ENCODE results near the gene PAN3.
"Not testable (repeated sequence)": the region's sequence is repeated elsewhere in the genome, so short reads cannot be mapped to it uniquely, and the experiment has no call there.

Gene PAN3

DNA sequence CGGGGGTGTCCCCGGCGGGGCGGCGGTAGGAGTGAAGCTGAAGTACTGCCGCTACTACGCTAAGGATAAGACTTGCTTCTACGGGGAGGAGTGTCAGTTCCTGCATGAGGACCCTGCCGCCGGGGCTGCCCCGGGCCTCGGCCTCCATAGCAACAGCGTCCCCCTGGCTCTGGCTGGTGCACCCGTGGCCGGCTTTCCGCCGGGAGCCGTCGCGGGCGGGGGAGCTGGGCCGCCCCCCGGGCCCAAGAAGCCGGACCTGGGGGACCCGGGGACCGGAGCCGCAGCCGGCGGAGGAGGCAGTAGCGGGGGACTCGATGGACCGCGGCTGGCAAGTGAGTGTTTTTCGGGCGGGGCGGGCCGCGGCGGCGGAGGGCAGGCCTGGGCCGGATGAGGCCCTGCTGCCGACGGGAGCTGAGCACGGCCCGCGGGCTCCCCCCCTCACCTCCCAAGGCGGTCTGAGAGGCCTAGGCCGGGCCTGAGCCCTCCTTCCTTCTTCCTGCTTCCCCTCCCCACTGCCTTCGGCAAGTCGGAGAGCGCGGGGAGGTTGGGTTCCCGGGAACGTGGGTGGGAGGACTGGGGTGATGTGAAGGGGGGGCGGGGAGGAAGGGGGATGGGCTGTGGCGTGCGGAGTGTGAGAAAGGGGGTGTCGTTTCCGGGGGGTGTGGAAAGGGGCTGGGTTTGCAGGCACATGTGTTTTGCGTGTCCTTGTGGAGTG lies 568 bp downstream of the PAN3 start:
- DNase-seq (ENCODE audit: low read depth in 2 of 2) = peak; percentile 85 to 89

DNA sequence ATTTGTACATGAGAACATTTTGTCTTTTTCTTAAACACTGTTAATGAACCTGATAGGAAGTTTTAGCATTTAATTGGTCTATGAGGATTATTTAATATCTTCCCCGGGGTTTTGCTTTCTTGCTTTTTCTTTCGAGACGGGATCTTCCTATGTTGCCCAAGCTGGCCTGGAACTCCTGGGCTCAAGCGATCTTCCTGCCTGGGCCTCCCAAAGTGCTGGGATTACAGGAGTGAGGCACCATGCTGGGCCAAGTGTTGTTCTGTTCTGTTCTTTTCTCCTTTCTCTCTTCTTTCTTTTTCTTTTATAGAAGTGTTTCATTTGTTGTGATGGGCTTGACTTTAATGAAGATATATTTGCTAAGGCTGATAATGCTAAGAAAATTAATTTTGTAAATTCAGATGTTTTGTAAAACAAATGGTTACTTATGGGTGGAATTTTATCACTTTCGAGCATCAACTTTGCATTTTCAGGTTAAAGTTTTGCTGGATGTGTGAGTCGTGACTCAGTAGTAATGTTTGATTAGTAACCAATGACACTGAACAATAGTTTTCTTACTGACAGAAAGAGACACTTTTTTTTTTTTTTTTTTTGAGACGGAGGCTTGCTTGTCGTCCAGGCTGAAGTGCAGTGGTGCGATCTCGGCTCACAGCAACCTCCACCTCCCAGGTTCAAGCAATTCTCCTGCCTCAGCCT lies 2.2 kb downstream of the PAN3 start:
- no peak for DNase-seq (ENCODE audit: low read depth in 2 of 2)

DNA sequence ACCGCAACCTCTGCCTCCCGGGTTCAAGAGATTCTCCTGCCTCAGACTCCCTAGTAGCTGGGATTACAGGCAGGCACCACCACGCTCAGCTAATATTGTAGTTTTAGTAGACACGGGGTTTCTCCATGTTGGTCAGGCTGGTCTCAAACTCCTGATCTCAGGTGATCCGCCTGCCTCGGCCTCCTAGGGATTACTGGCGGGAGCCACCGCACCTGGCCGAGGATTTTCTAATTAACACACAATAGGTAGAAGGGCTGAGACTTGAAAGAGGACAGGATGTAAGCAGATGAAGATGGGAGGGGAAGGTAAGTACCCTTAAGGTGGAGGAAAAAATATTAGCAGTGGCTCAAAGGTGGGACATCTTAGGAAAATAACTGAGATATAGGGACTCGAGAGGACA lies 3.2 kb downstream of the PAN3 start:
- not testable (repeated sequence) for DNase-seq (ENCODE audit: low read depth in 2 of 2)

DNA sequence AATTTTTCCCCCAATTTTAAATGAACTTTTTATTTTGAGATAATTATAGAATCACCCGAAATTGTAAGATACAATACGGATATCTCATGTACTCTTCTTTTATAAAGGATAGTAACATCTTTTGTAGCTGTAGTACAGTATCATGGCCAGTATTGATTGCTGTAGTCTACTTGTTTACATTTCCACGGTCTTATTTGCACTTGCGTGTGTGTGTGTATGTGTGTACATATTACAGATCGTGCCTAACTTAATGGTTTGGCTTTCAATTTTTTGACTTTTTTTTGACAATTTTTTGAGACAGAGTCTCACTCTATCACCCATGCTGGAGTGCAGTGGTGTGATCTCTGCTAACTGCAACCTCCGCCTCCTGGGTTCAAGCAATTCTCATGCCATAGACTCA lies 6.7 kb downstream of the PAN3 start:
- no peak for DNase-seq (ENCODE audit: low read depth in 2 of 2)

DNA sequence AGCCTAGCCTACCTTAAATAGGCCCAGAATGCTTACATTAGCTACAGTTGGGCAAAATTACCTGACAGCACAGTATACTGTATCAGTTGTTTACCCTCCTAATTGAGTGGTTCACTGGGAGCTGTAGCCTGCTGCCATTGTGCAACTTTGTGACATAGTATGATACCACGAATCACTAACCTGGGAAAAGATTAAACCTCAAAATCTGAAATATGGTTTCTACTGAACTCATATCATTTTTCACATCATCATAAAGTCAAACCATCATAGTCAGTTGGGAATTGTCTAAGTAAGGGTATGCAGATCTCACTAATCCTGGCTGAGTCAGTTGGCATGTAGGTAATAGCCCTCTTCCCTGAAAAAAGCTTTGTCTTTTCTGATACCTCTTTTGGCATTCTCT lies 9.2 kb downstream of the PAN3 start:
- DNase-seq (ENCODE audit: low read depth in 2 of 2) = no peak

DNA sequence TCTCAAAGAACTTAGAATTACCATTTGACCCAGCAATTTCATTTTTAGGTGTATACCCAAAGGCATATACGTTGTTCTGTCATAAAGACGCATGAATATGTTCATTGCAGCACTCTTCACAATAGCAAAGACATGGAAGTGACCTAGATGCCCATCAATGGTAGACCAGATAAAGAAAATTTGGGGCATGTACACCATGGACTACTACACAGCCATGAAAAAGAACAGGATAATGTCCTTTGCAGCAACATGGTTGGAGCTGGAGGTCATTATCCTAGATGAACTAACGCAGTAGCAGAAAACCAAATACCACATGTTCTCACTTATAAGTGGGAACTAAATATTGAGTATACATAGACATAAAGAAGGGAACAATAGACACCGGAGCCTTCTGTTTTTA lies 20.7 kb downstream of the PAN3 start:
- no peak for DNase-seq (ENCODE audit: low read depth in 2 of 2)

DNA sequence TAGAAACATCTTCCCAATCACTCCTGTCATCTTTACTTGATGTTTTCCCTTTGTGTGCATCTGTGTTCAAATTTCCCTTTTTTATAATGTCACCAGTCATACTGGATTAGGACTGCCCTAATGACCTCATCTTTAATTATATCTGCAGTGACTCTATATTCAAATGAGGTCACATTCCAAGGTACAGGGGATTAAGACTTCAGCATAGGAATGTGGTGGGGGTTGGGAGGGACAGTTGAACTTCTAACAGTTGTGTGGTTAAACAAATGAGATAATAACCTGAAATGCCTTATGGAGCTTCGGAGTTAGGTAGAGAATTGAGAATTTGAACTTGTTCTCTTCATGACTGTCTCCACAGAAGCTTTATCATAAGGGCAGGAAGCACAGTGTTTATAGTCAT lies 23.0 kb downstream of the PAN3 start:
- DNase-seq (ENCODE audit: low read depth in 2 of 2) = no peak

DNA sequence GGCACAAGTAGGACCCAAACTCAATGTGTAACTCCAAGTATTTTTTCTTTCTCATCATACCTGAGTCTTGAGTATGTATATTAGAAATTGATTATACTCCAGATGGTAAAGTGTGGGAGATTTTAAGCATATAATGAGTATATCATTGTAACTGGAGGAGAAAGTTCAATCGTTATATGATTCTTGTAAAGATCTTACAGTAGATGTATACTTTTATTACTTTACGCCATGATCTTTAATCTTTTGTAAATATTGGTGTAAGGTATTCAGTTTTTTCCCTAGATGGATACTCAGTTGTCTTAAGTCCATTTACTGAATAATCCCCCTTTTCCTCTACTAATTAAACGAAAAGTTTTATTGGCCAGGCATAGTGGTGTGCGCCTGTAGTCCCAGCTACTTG lies 25.2 kb downstream of the PAN3 start:
- no peak for DNase-seq (ENCODE audit: low read depth in 2 of 2)

DNA sequence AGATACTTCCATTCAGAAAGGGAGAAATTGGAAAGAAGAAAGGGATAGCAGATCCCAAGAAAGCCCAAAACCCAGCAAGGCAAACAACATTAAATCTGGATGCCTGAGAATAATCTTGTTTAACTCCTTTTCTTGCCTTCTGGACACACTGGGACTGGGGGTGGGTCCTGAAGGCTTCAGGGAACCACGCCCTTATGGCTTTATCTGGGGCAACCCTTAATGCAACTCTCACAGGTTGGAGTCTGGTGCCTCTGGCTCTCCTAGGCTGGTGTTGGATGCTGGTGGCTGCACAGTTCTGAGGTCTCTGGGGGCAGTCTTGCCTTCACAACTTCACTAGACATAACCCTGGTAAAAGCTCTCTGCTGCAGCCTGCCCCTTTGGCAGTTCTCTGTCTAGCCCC lies 27.9 kb downstream of the PAN3 start:
- DNase-seq (ENCODE audit: low read depth in 2 of 2) = no peak

DNA sequence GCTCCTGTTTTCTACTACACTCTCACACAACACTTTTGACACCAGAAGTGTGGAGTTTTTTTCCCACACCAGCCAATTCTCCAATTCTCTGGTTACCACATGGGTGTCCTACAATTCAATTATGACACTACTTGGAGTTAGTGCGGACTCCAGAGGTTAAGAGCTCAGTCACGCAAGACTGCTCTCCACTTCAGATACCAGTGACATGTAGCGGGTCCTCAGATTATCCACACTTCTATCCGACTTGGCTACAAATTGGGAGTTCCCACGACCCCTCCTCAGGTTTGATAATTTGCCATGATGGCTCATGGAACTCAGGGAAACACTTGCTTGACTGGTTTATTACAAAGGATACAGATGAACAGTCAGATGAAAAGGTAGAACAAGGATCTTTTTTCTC lies 32.9 kb downstream of the PAN3 start:
- no peak for DNase-seq (ENCODE audit: low read depth in 2 of 2)

DNA sequence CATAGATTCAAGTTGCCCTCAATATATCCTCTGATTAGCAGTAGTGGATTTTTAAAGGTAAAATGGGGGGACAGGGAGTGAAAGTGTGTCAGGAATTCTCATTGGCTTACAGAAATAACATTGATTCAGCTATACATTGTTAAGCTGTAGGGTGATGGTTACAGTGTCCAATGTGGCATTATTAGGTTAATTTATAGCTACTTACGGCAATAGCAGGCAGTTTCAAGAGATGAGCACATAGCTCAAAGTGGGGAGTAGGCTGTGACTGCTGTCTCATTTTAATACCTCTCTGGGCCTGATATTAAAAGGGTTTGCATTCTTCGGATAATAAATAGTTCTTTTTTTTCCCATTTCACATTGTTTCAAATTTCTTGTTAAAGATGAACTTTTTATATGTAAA lies 34.6 kb downstream of the PAN3 start:
- DNase-seq (ENCODE audit: low read depth in 2 of 2) = no peak

DNA sequence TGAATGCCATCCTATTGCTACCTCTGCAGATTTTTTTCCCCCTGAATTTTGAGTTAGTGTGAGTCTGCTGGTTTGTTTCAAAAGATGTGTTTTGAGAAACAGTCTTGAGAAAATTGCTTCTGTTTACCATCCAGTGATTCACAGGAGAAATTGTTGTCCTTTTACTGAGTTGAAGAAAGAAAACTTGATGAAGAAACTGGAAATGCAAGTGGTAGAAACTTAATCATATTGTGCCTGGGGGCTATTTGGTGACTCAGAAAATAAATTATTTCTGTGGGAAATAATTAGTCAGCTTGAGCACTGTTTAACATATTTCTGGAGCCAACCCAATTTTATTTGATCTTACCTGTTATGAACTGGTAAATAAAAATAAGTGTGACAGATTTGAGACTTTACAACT lies 35.4 kb downstream of the PAN3 start:
- no peak for DNase-seq (ENCODE audit: low read depth in 2 of 2)

DNA sequence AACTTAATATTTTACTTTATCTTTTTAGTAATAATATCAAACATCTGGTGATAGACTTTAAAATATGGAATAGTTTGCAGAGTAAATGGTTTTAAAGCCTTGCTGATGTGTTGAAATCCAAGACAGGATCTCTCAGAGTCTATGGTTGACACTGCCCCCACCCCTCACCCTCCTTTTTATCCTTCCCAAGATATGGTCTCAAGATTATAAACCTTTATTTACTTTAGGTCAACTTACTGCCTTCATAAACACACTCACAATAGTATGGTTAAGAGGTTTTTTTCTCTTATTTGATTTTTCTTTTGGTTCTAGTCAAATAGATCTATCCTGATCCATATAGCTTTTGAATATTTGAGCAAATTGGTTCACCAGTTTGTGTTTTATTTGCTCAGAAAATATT lies 39.0 kb downstream of the PAN3 start:
- DNase-seq (ENCODE audit: low read depth in 2 of 2) = no peak

DNA sequence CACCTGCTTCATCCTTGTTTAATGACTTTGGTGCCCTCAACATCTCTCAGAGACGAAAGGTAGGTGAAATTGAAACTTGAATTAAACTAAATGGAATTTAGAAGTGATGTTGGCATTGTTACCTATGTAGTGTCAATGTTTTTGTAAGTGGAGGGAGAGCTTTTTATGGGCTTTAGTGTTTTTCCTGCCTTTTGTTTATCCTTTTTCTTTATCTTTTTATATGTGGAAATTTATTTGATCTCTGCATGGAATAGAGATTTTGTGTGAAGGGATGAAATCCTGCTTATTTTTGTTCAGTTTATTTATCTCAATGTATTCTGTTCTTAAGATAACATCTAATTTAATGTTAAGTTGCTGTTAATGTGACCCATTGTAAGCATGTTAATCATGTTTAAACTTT lies 39.5 kb downstream of the PAN3 start:
- DNase-seq (ENCODE audit: low read depth in 2 of 2) = no peak

DNA sequence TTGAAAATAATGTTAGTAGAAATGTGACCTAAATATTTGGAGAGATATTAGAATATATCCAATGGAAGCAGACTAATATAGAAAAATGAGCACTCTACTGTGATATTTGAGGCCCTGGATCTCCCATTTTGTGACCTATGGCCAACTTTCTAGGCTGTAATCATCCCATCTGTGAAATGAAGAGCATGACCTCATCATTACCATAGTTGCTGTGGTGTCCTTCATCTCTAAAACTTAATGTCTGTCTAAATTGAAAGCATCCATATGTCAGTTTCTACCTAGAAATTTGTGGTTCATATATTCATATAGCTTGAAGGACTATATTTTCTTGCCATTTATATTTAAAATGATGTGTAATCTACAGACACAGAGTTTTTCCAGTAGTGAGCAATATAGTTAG lies 41.6 kb downstream of the PAN3 start:
- no peak for DNase-seq (ENCODE audit: low read depth in 2 of 2)

DNA sequence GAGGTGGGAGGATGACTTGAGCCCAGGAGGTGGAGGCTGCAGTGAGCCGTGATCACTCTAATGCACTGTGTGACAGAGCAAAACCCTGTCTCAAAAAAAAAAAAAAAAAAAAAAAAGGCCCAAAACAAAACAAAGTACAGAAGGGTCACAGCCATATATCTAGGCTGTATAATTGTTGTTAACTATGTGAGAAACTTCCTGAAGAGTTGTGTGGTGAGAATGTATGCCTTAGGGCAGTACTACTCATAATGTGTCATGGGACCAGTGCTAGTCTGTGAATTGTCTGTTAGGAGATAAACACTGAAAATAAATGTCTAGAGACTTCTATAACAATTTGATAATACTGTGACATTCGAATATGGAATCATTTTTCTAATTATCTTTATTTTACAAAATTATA lies 43.1 kb downstream of the PAN3 start:
- no peak for DNase-seq (ENCODE audit: low read depth in 2 of 2)

DNA sequence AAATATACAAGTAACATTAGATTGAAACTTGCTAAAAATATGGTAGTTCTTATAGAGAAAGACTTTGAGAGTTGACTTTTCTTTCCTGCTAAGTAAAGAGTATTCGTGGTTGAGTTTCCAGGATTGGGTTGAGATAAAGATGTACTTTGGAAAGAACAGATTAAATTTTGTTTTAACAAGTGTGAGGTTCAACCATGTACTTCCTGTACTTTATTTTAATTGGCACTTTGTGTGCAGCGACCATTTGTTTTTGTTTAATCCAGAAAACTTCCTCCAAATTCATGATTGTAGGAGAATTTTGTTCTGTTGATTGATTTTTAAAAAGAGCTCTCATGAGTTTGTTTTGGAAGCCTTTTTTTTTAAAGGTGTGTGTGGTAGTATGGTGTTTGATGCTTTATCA lies 46.9 kb downstream of the PAN3 start:
- DNase-seq (ENCODE audit: low read depth in 2 of 2) = no peak

DNA sequence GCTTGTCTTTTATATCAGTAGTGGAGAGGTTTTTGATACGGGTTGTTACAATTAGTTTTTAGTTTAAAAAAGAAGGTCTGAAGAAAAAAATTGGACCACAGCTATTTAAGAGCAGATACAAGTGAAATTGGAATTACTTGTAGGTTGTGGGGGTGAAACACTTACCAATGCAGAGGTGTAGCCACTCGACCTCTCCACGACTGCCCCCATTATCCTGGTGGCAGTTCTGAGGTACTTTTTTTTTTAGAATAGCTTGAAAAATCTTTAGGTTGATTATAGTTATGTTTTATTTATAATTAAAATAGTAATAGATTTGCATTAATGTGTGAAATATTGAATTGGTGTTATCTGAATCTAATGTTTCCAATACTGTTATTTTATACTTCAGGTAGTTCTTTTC lies 60.7 kb downstream of the PAN3 start:
- no peak for DNase-seq (ENCODE audit: low read depth in 2 of 2)

DNA sequence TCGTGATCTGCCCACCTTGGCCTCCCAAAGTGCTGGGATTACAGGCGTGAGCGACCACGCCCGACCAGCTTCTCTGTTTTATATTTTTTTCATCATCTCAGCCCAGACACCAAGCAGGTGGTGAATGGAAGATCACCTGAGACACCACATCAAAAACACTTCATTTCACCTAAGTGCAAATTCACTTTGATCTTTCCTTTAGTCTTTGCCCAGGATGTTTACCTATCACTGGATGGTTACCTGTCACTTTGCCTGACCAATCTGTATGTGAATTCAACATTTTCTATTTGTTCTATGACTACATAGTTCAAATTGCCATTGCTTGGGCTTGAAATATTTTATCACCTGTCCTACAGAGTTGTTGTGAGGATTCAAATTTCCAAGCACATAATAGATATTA lies 65.7 kb downstream of the PAN3 start:
- no peak for DNase-seq (ENCODE audit: low read depth in 2 of 2)

DNA sequence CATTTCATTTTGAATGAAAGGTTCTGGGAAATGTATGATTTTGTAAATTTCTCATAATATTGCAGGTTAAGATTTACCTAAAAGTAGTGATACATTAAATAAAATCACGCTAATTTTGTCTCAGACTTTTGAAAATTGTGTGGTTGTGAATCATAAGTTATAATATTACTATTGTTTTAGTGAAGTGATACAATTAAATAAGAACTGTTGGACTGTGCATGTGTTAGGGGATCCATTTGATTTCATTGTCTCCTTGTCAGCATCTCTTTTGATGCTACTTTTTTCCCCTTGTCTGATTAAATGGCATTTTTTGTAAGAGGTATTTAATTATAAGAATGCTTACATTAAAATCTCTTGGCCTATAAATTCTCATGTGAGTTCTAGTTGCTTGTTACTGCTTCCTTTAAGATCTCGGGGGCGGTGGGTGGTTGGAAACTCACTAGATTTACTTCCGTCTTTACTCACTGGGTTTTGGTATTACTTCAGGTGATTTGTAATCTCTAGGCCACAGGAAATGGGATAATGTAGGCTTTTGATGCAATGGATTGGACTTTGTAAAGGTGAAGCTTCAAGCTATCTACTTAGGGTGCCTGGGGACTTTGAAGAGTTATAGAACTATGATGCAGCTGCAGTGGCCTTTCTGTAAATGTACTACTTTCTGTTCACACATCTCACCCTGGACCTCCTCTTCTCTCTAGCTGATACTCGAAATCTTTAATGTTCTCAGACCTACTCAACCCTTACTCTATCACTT lies 66.5 kb downstream of the PAN3 start:
- DNase-seq (ENCODE audit: low read depth in 2 of 2) = no peak

DNA sequence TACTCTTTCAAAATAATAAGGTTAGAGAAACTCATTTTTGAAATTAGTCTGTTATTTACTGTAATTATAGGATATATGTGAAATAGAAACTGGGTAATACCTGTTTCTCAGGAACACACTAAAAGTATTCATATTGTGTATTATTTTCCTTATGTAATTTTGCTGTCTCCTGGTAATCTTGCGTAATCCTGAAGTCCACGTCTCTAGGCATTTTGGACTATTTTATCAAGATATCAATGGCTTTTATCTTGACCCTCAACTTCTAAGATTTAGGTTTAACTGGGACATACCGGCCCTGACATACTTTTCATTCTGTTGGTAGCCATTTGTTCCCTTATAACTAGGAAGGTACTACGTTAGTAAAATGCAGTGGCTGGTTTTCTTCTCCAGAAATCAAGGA lies 80.3 kb downstream of the PAN3 start:
- DNase-seq (ENCODE audit: low read depth in 2 of 2) = no peak

DNA sequence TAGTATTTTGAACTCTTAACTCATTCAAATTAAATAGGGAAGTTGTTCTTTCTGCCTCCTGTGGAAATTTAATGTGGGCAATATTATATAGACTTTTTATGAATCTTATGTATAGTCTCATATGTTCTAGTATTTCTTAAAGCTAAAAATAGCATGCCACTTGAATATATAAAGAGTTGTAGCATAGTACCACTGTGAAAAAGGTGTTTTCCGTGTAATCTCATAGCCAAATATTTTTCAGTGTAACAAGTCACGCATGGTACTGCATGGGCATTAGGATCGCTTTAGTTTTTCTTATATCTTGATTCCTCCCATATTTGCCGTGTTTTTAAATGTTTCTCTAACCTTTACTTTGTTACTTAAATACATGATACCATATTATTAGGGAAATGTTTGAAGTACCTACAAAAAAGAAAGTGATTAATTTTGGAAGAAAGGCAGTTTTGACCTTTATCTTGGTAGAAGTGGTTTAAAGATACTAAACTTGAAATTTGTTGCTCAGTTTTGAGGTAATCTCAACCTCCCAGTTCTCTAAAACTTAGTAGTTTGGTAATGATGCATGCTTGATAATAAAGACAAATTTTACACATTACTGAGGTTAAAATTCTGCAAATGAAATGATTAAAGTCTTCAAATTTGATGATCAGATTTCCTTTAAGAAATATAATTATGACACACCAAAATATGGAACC lies 81.2 kb downstream of the PAN3 start:
- DNase-seq (ENCODE audit: low read depth in 2 of 2) = no peak

DNA sequence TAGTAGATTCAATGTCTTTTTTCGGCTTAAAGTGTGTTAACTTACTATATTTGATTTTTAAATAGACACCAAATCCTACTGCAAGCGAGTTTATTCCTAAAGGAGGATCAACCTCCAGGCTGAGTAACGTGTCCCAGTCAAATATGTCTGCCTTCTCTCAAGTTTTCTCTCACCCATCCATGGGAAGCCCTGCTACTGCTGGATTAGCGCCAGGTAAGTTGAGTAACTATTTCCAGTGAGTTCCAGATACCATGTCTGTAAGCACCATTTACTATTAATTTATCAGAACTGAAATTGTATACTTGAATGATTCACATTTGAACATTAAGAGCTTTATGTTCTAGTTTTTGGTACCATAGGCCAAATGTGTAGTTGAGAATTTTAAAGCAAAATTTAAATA lies 81.8 kb downstream of the PAN3 start:
- no peak for DNase-seq (ENCODE audit: low read depth in 2 of 2)

All from stimulated activated CD4-positive, alpha-beta T cell treated with anti-CD3 and anti-CD28 coated beads, Interleukin-1b, Interleukin-23, amount 100 ng/mL, for 4 hours (primary cell).